C4-2B (cell line): Measurements from ENCODE around the gene FREY1.

ENCODE experiments used
- H3K27ac ChIP-seq: fragments of 450-650 bp; 2 replicates; pipeline ENCODE4 v1.5.1; 2017
- CTCF ChIP-seq: fragments of 450-650 bp; conservative IDR thresholded peaks from 2 replicates; pipeline ENCODE4 v1.5.1; 2017; ENCODE audit warnings: mild to moderate bottlenecking
- ZFX ChIP-seq: fragments of 450-650 bp; IDR thresholded peaks from 2 replicates; pipeline ENCODE4 v1.6.1; 2017

FREY1 gene

DNA sequence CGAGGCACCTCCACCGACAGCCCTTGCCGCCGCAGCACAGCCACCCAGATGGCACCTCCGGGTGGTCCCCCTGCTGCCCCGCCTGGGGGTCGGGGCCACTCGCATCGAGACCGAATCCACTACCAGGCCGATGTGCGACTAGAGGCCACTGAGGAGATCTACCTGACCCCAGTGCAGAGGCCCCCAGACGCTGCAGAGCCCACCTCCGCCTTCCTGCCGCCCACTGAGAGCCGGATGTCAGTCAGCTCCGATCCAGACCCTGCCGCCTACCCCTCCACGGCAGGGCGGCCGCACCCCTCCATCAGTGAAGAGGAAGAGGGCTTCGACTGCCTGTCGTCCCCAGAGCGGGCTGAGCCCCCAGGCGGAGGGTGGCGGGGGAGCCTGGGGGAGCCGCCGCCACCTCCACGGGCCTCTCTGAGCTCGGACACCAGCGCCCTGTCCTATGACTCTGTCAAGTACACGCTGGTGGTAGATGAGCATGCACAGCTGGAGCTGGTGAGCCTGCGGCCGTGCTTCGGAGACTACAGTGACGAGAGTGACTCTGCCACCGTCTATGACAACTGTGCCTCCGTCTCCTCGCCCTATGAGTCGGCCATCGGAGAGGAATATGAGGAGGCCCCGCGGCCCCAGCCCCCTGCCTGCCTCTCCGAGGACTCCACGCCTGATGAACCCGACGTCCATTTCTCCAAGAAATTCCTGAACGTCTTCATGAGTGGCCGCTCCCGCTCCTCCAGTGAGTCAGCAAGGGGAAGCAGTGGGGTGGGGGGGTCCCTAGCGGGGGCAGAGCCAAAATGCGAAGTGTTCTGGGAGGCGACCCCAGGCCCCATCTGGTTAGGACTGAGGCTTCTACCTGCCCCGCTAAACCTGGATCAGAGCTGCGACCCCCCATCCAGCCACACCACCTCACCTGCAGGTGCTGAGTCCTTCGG is 4.4 kb downstream of the FREY1 start:
- TF ChIP-seq CTCF (no peak), ZFX (no peak)
- H3K27ac ChIP-seq: no peak overlapping the region

DNA sequence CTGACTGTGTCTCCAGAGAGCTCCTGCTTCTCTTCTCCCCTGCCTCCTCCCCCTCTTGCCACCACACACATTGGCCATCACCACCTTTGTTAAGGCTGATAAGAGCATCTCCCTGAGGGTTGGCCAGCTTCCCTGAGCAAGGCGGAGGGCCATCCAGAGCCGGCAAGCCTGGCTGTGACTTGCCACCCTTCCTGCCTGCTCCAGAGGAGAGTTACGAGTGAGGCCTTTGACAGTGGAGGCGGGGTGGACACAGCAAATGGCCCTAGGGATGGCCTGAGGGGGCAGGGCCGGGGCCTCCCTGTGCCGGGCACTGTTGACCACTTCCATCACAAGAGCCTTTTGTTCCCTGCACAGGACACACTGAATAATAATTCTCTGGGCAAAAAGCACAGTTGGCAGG is 5.4 kb downstream of the FREY1 start:
- TF ChIP-seq ZFX (no peak), CTCF (no peak)
- H3K27ac ChIP-seq: no peak overlapping the region

DNA sequence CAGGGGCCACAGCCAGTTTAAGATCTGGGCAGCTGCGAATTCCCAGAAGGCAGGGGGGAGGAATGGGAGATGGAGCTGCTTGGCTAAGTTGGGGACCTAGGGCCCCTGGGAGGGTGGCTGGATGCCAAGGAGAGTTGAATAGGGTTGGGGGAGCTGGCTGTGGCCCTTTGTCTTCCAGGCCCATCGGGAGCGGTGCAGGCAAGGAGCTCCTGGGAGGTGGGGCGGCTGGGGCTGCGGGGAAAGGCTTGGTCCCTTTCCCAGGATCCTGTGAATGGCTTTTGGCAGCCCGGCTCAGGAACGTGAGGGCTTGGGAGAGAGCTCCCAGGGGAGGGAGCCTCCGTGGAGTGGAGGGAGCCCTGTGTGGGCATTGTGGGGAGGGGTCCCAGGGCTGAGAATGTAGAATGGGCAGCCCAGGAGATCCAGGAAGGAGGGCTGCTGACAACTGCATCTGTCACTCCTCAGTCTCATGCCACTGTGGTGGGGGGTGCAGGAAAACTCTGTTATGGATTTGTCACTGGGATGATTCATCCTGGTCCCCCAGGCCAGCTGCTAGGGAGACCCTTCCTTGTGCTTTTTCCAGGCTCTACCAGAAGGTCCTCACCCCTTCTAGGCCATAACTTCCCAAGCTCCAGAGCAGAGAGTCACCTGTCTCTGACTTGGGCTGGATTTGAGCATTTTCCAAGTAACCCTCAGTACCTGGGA is 6.0 kb downstream of the FREY1 start:
- no peak for TF ChIP-seq CTCF
- TF ChIP-seq ZFX: no peak
- H3K27ac ChIP-seq: no peak overlapping the region; the same call in 1 of the 2 replicates

DNA sequence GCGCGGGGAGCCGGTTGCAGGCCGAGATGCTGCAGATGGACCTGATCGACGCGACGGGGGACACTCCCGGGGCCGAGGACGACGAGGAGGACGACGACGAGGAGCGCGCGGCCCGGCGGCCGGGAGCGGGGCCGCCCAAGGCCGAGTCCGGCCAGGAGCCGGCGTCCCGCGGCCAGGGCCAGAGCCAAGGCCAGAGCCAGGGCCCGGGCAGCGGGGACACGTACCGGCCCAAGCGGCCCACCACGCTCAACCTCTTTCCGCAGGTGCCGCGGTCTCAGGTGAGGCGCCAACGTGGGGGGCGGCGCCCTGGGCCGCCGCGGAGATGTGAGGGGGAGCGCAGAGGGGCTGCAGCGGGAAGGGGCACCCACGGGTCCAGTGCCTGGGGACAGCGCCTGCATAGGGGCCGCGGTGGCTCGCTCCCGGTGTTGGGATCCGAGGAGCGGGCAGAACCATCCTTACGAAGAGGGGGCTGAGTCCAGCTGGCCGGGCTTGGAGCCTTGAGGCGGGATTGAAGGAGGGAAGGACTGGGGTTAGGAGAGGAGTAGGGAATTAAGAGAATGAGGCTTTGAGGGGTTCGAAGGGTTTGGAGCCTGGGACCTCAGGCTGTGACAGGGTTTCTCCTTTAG is 6.8 kb downstream of the FREY1 start:
- peak; percentile 79; the same call in 1 of the 2 replicates for TF ChIP-seq ZFX
- H3K27ac ChIP-seq: peak overlapping the region; percentile 77

- TF ChIP-seq CTCF (no peak), ZFX (no peak)
- H3K27ac ChIP-seq: peak overlapping the region; percentile 77
These were observed 7.5 kb downstream of the FREY1 start for GRCh38 chr11:45899448-45900174.

GRCh38 chr11:45899086-45899447 is 8.0 kb downstream of the FREY1 start:
- peak overlapping the region; percentile 77 for H3K27ac ChIP-seq

More at GRCh38 chr11:45899086-45899447, 8.0 kb downstream of the FREY1 start:
- no peak for TF ChIP-seq ZFX
- no peak for TF ChIP-seq CTCF
